Heart right ventricle (tissue), 16 donors: ENCODE measurements around the gene RETREG2. TPM values are rescaled to one million over a fixed set of nuclear protein-coding genes. Genes with fewer than 3 reads are reported as not detected.
A peak's percentile ranks its signal among the peaks of the same experiment; 100 is the strongest.

Experiments used
- ATAC-seq, 8 donors: fragments of 200-7000 bp; cut with Tn5 transposase; one replicate each; pipeline ENCODE4 v1.9.1; 2020; ENCODE audit warnings: mild to moderate bottlenecking in 8 of 8, moderate library complexity in 8 of 8, moderate number of reproducible peaks in 1 of 8
- DNase-seq, 2 donors: peaks; one replicate each; pipeline ENCODE4 v3.0.0-alpha.2; 2020
- H3K27ac ChIP-seq, 10 donors: fragments of 200-600 bp; sonication (generic) in 2 of 10; one replicate each; pipeline versions ENCODE4 v1.5.0 to v1.8.0; 2020 to 2022; ENCODE audit warnings: mild to moderate bottlenecking in 3 of 10
- H3K27me3 ChIP-seq, 7 donors: fragments of 200-600 bp; one replicate each; pipeline ENCODE4 v1.8.0; 2021 to 2022; ENCODE audit warnings: mild to moderate bottlenecking in 2 of 7
- H3K36me3 ChIP-seq, 9 donors: fragments of 200-600 bp; sonication (generic) in 1 of 9; one replicate each; pipeline versions ENCODE4 v1.5.0 to v1.8.0; 2020 to 2022; ENCODE audit warnings: mild to moderate bottlenecking in 2 of 9
- H3K4me1 ChIP-seq, 9 donors: fragments of 200-600 bp; sonication (generic) in 1 of 9; one replicate each; pipeline versions ENCODE4 v1.5.0 to v1.8.0; 2020 to 2022; ENCODE audit warnings: mild to moderate bottlenecking in 4 of 9
- H3K4me3 ChIP-seq, 10 donors: fragments of 200-600 bp; sonication (generic) in 2 of 10; one replicate each; pipeline versions ENCODE4 v1.5.0 to v1.8.0; 2020 to 2022; ENCODE audit warnings: mild to moderate bottlenecking in 7 of 10, moderate library complexity in 2 of 10
- H3K9me3 ChIP-seq, 11 donors: fragments of 200-600 bp in 10 of 11; sonication (generic) in 2 of 11; one replicate each; pipeline versions ENCODE4 v1.5.0 to v1.8.0; 2013 to 2022; ENCODE audit warnings: mild to moderate bottlenecking in 2 of 11, control low read depth in 1 of 11, moderate library complexity in 1 of 11
- CTCF ChIP-seq, 9 donors: fragments of 200-600 bp; sonication (generic) in 2 of 9; IDR thresholded peaks; one replicate each; pipeline versions ENCODE4 v1.5.0 to v1.8.0; 2021 to 2022; ENCODE audit warnings: antibody characterized with exemption in 9 of 9, mild to moderate bottlenecking in 5 of 9, moderate library complexity in 1 of 9
- WGBS, 2 donors: extraction: QIAGEN DNeasy Blood & Tissue Kit; methylation state at CpG; one replicate each; pipeline ENCODE4 v1.1.7; 2013; ENCODE audit warnings: inconsistent platforms in 1 of 2; 5-methylcytosine and 5-hydroxymethylcytosine counted together
- intact Hi-C, 10 donors: fragments of 100-400 bp; cut with DNase I; formaldehyde crosslinking; loops; one replicate each; pipeline versions ENCODE4 v1.11.1 to v1.14.2; 2022
- polyA plus RNA-seq, 2 donors: library from polyadenylated mRNA; stranded (reverse); fragments of 200-250 nt; gene quantifications; one replicate each; pipeline ENCODE4 v1.2.3, GENCODE V29; 2013
- total RNA-seq, 10 donors: library from RNA; stranded (reverse); fragmentation: NEBNext Ultra II Directional in 3 of 10; extraction: Animal tissue kit (Norgen Biotek cat#: 25700) in 3 of 10; gene quantifications; one replicate each; pipeline versions ENCODE4 v1.2.1 to v1.2.4, GENCODE V29; 2021 to 2023
- donor health status: Arrhythmogenic right ventricular cardiomyopathy.
- donor health status: ischemic (EF 13 %, LVEDD 7.1; RV severe dilation, severe dysfunction).
- donor health status: healthy with polysubstance abuse.
- donor health status: DM: no; HTN: yes; CAD: no.
- donor health status: DM: no; HTN: no; CAD: no.
- donor health status: ischemic (EF 25% LVEDD 6.9; RV normal size, moderate dysfunction).
- donor health status: ischemic (EF 25% LVEDD 5.7; RV mildly dilated, moderate dysfunction).
- donor health status: healthy.
- donor health status: DM: yes; HTN: yes; CAD: no.
- donor health status: Ischemic cardiomyopathy.
- donor health status: ischemic (EF 35%, LVEDD 5.7; RV mildly dilated, moderate dysfunction).
- donor health status: nonischemic (EF 11% LVEDD 7.7; RV severe dilation, severe dysfunction).
- donor health status: DM: yes; HTN: yes; CAD: no.
- donor health status: PGD.
- donor health status: ischemic (EF 29% LVEDD 5.4; RV normal size, mild dysfunction).
- donor health status: nonischemic (EF 23%, LVEDD 6.1; RV moderate dilation, normal function).

Gene RETREG2
- total and polyA plus RNA-seq, 12 donors, result 11.3 to 47.3 (median 30.6) TPM

- Histone ChIP-seq H3K4me1 (peaks cover 15 to 49% (median 32%) of the 10 kb centered on the region in 9 donors), H3K27ac (peak overlapping the region in 9 of 10 donors; percentile 93 to 99 (median 96)), H3K36me3 (peaks cover 2 to 65% (median 42%) of the 10 kb centered on the region in 9 donors), H3K27me3 (no peaks in the 10 kb centered on the region), H3K4me3 (peak overlapping the region; percentile 45 to 91 (median 82)), H3K9me3 (no peaks in the 10 kb centered on the region)
- 41% methylated on average over 7 of the region's 7 CpGs for WGBS, 2 donors
- TF ChIP-seq CTCF (IDR thresholded peaks at IDR 0.05), result no peak
- ATAC-seq (no peak), DNase-seq (no peak)
- intact Hi-C loops, result loop anchor here in 3 of 10 donors (2.0 to 10.0 kb wide), 3 partner anchors 51 to 69 kb away; partner anchors contain the start of gene DNAJB2 (in 1 of the 3)
Measured at GRCh38 chr2:219228041-219228910, 50.2 kb downstream of the RETREG2 start.

- Histone ChIP-seq H3K27ac (peak overlapping the region; percentile 89 to 99 (median 96)), H3K36me3 (peaks cover 5 to 65% (median 41%) of the 10 kb centered on the region in 9 donors), H3K27me3 (no peaks in the 10 kb centered on the region), H3K9me3 (no peaks in the 10 kb centered on the region), H3K4me1 (peaks cover 15 to 49% (median 32%) of the 10 kb centered on the region in 9 donors), H3K4me3 (peak overlapping the region; percentile 45 to 91 (median 82))
- ATAC-seq (peak in 5 of 8 donors; percentile 3 to 42 (median 7)), DNase-seq (no peak)
- intact Hi-C loops, result loop anchor here in 4 of 10 donors (1.0 to 10.0 kb wide), 5 partner anchors 50 to 68 kb away; partner anchors contain the start of genes DNAJB2 (in 2 of the 4) and RETREG2 (in 1 of the 4)
- TF ChIP-seq CTCF (IDR thresholded peaks at IDR 0.05), result no peak
- WGBS, 2 donors, result 3% methylated on average over 17 to 19 of the region's 19 CpGs
Measured at GRCh38 chr2:219228911-219229304, 50.8 kb downstream of the RETREG2 start.

- peaks cover 15 to 49% (median 32%) of the 10 kb centered on the region in 9 donors for H3K4me1 ChIP-seq
Measured at GRCh38 chr2:219229305-219230058, 51.4 kb downstream of the RETREG2 start, which contains the start of the genes ANKZF1 and ATG9A. TSS of gene ANKZF1 (plus strand) at chr2:219229806. CDS start at chr2:219230258, 452 bp downstream. TSS of gene ATG9A (minus strand) at chr2:219229636. CDS start at chr2:219228024, 1,612 bp downstream.

More at GRCh38 chr2:219229305-219230058, 51.4 kb downstream of the RETREG2 start, which contains the start of the genes ANKZF1 and ATG9A:
- Histone ChIP-seq H3K36me3 (peaks cover 4 to 65% (median 41%) of the 10 kb centered on the region in 9 donors), H3K9me3 (no peaks in the 10 kb centered on the region), H3K4me3 (peak within 1 kb of the TSS; percentile 73 to 91 (median 82)), H3K27me3 (no peaks in the 10 kb centered on the region), H3K27ac (peak within 1 kb of the TSS; percentile 89 to 99 (median 96))
- TF ChIP-seq CTCF (IDR thresholded peaks at IDR 0.05), result no peak
- intact Hi-C loops, result loop anchor here in 4 of 10 donors (1.0 to 10.0 kb wide), 5 partner anchors 49 to 68 kb away; partner anchors contain the start of genes DNAJB2 (in 2 of the 4) and RETREG2 (in 1 of the 4)
- peak; percentile 98 to 99 (median 99) for ATAC-seq
- DNase-seq, result peak; percentile 98 to 99
- 0% methylated on average over 80 of the region's 80 CpGs for WGBS, 2 donors
